ENCODE measurements around the gene CYB561D2.

DNA sequence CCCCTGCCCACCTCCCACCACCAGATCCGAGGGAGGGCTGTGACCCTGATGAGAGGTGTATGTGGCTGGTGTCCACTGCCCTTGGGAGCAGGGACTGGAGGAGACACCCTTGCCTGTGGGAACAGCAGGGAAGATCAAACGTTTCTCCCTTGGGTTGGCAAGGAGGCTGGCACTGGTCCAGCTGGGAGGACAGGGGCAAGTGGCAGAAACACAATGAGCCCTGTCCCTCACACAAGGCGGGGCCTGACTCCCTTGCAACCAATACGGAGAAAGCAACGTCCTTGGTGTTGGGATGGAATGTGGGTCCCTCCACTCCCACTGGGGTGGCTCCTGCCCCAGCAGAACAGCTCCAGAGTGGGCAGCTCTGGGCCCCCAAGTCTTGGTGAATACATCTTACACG, 33.4 kb upstream of the CYB561D2 start:
- no peak for TF ChIP-seq CTCF (conservative IDR thresholded peaks at IDR 0.05 in 1 of 2, IDR thresholded peaks at IDR 0.05 in 1 of 2; ENCODE audit: extremely low read depth in 1 of 2, insufficient read depth in 1 of 2, low read depth in 1 of 2, low read length in 2 of 2)
- TF ChIP-seq EZH2 (IDR thresholded peaks at IDR 0.05; ENCODE audit: borderline replicate concordance, low read length): no peak
